A673 (cell line): ENCODE results near the gene UBXN11. TPM values are rescaled to one million over a fixed set of nuclear protein-coding genes. Genes with fewer than 3 reads are reported as not detected.

ENCODE experiments used
- BruUV-seq: library from RNA; stranded (reverse); fragments of 400-500 nt; replicated peaks from 2 replicates; lab custom pipeline; 2021; lab: Mats Ljungman, UMichigan
- CTCF ChIA-PET: fragments of 300-600 bp; sonication (Branson Sonifier 250); formaldehyde crosslinking; loops from one replicate; lab custom pipeline; 2022; ENCODE audit warnings: antibody characterized with exemption; lab: Charles Lee
- POLR2A ChIA-PET: fragments of 300-600 bp; sonication (Branson Sonifier 250); formaldehyde crosslinking; loops from one replicate; lab custom pipeline; 2022; ENCODE audit warnings: antibody characterized with exemption; ENCODE audit not compliant: low non-redundant PET; lab: Charles Lee
- DNase-seq: peaks from one replicate; pipeline ENCODE4 v3.0.0-alpha.2; 2015; ENCODE audit warnings: low spot score
- H3K27ac ChIP-seq: fragments of 200-600 bp; sonication (generic); 2 replicates; pipeline ENCODE4 v1.5.1; 2016; ENCODE audit warnings: mixed run types, low read depth, mild to moderate bottlenecking, mixed read lengths, antibody characterized with exemption, low read length; ENCODE audit not compliant: poor library complexity, severe bottlenecking
- H3K27me3 ChIP-seq: fragments of 200-600 bp; sonication (generic); replicated peaks from 2 replicates; pipeline ENCODE4 v1.6.1; 2017; ENCODE audit warnings: mixed run types, low read depth, mild to moderate bottlenecking, mixed read lengths, antibody characterized with exemption, low read length; ENCODE audit not compliant: insufficient read depth, poor library complexity
- H3K36me3 ChIP-seq: fragments of 200-600 bp; sonication (generic); 2 replicates; pipeline ENCODE4 v1.6.1; 2016; ENCODE audit warnings: mixed run types, mild to moderate bottlenecking, mixed read lengths, antibody characterized with exemption, low read length; ENCODE audit not compliant: insufficient read depth, poor library complexity, severe bottlenecking
- H3K4me1 ChIP-seq: fragments of 200-600 bp; sonication (generic); 2 replicates; pipeline ENCODE4 v1.6.1; 2017; ENCODE audit warnings: mixed run types, mild to moderate bottlenecking, mixed read lengths, antibody characterized with exemption, low read length; ENCODE audit not compliant: insufficient read depth, poor library complexity, severe bottlenecking
- H3K4me3 ChIP-seq: fragments of 200-600 bp; sonication (generic); 2 replicates; pipeline ENCODE4 v1.5.1; 2016; ENCODE audit warnings: low read depth, mixed run types, mild to moderate bottlenecking, mixed read lengths, low read length; ENCODE audit not compliant: poor library complexity, severe bottlenecking
- H3K9me3 ChIP-seq: fragments of 200-600 bp; sonication (generic); 2 replicates; pipeline ENCODE4 v1.6.1; 2016; ENCODE audit warnings: mixed run types, low read depth, mild to moderate bottlenecking, mixed read lengths, antibody characterized with exemption, low read length; ENCODE audit not compliant: poor library complexity, severe bottlenecking
- EZH2 ChIP-seq: fragments of 200-600 bp; sonication (generic); IDR thresholded peaks from 2 replicates; pipeline ENCODE4 v1.6.1; 2017; ENCODE audit warnings: borderline replicate concordance, low read depth, mild to moderate bottlenecking, mixed read lengths, antibody characterized with exemption, low read length; ENCODE audit not compliant: poor library complexity, severe bottlenecking
- intact Hi-C: fragments of 100-400 bp; cut with micrococcal nuclease; formaldehyde crosslinking; loops from one replicate; pipeline ENCODE4 v1.10.0; 2022; ENCODE audit not compliant: unreplicated experiment
- total RNA-seq: library from RNA; stranded (reverse); gene quantifications from 2 replicates; pipeline ENCODE4 v1.2.3, GENCODE V29; 2021
- TF ChIP-seq, protein P1 (sequence below): fragments of 300-800, 200-600 bp; sonication (generic); conservative IDR thresholded peaks from 2 replicates; pipeline ENCODE4 v1.5.1; 2017; ENCODE audit warnings: low read depth, mild to moderate bottlenecking, antibody characterized with exemption, low read length, moderate library complexity, mixed read lengths

The UBXN11 gene
- total RNA-seq, 1 experiment from 2014 or later: 22.1 TPM

DNA sequence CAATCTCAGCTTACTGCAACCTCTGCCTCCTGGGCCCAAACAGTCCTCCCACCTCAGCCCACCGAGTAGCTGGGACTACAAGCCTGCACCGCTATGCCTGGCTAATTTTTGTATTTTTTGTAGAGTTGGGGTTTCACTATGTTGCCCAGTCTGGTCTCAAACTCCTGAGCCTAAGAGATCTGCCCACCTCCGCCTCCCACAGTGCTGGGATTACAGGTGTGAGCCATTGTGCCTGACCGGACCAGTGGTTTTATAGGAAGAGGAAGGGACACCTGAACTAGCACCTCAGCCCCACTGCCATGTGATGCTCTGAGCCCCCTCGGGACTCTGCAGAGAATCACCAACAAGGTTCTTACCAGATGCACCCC lies 43.4 kb upstream of the UBXN11 start:
- CTCF ChIA-PET: interaction anchor here (0.6 kb wide), 1 partner anchor 20 kb away, joined by 5 read pairs; no protein-coding TSS in a partner anchor

DNA sequence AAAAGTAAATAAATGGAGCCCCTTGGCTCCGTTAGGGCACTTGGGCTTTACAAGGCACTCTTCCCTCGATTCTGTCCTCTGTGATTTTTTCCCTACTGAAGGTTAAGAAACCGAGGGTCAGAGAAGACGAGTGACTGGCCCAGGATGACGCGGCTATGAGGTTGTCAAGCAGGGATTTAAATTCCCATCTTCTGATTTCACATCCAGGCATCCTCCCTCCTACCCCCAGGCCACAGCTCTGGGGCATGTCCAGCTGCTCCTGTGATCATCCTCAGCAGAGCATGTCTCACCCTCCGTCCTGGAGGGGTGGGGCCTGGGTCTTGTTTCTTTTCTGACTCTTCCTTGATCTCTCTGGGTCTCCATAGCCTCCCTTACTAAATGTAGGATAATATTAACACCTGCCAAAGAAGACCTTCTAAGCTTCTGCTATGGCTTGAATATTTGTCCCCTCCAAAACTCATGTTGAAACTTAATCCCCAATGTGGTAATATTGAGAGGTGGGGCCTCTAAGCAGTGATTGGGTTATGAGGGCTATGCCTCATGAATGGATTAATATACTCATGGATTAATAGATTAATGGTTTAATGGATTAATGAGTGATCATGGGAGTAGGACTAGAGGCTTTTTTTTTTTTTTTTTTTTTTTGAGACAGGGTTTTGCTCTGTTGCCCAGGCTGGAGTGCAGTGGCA lies 42.9 kb upstream of the UBXN11 start:
- H3K36me3 ChIP-seq: no peaks in the 10 kb centered on the region
- ChIA-PET POLR2A (no interaction called here), CTCF (interaction anchor here (0.6 kb wide), 1 partner anchor 21 kb away, joined by 5 read pairs; no protein-coding TSS in a partner anchor)
- intact Hi-C loops: no loop called here
- H3K4me3 ChIP-seq: no peak overlapping the region
- no peak for DNase-seq
- no peaks in the 10 kb centered on the region for H3K27me3 ChIP-seq
- TF ChIP-seq, protein P1, sequence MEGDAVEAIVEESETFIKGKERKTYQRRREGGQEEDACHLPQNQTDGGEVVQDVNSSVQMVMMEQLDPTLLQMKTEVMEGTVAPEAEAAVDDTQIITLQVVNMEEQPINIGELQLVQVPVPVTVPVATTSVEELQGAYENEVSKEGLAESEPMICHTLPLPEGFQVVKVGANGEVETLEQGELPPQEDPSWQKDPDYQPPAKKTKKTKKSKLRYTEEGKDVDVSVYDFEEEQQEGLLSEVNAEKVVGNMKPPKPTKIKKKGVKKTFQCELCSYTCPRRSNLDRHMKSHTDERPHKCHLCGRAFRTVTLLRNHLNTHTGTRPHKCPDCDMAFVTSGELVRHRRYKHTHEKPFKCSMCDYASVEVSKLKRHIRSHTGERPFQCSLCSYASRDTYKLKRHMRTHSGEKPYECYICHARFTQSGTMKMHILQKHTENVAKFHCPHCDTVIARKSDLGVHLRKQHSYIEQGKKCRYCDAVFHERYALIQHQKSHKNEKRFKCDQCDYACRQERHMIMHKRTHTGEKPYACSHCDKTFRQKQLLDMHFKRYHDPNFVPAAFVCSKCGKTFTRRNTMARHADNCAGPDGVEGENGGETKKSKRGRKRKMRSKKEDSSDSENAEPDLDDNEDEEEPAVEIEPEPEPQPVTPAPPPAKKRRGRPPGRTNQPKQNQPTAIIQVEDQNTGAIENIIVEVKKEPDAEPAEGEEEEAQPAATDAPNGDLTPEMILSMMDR: no peak
- TF ChIP-seq EZH2: no peak
- H3K4me1 ChIP-seq: no peaks in the 10 kb centered on the region
- no peaks in the 10 kb centered on the region for H3K9me3 ChIP-seq
- H3K27ac ChIP-seq: no peak overlapping the region
- BruUV-seq: no TSS peak

More for the DNA sequence above, 43.4 kb upstream of the UBXN11 start:
- no peak for DNase-seq
- POLR2A ChIA-PET: no interaction called here
- intact Hi-C loops: no loop called here
- TF ChIP-seq EZH2: no peak
- TF ChIP-seq, protein P1: no peak
- Histone ChIP-seq H3K27ac (no peak overlapping the region), H3K36me3 (no peaks in the 10 kb centered on the region), H3K27me3 (no peaks in the 10 kb centered on the region), H3K4me3 (no peak overlapping the region), H3K9me3 (no peaks in the 10 kb centered on the region), H3K4me1 (no peaks in the 10 kb centered on the region)
- BruUV-seq: no TSS peak

DNA sequence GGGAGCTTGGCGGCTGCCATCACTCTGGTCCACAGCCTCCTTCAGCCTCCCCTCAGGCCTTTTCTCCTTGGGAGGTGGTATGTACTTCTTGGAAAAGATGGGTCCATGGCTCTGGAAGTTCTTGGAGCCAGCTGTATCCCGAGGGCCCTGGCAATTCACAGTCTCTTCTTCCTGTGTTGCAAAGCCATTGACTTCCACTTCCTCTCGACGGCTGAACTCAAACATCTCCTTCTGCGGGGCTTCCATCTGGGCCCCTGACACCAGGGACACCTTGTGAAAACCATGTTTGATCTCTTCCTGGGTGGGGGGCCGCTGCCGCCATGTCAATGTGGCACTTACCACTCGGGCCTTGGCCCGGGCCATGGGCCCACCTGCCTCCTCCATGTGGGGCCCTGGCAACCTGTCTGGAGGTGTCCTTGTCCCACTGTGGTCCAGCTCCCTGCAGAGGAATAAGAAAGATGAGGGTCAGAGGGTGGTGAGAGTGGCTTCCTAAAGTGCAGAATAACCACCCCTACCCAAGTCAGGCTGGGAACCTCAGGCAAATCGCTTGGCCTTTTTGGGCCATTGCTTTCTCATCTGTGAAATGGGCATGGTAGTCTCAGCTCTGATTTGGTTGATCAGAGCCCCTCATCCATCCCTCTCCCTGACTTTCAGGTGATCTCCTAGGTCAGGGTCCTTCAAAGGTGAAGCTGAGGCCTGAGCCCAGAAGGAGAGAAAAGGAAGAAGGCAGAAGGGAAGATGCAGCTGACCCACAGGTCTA lies 40.0 kb upstream of the UBXN11 start:
- H3K36me3 ChIP-seq: no peaks in the 10 kb centered on the region
- H3K4me1 ChIP-seq: no peaks in the 10 kb centered on the region
- no peaks in the 10 kb centered on the region for H3K9me3 ChIP-seq
- intact Hi-C loops: no loop called here
- TF ChIP-seq EZH2: no peak
- TF ChIP-seq, protein P1: no peak
- POLR2A ChIA-PET: no interaction called here
- H3K27ac ChIP-seq: no peak overlapping the region
- H3K27me3 ChIP-seq: no peaks in the 10 kb centered on the region
- no peak for DNase-seq
- no peak overlapping the region for H3K4me3 ChIP-seq
- BruUV-seq: no TSS peak
- CTCF ChIA-PET: interaction anchor here (0.7 kb wide), 1 partner anchor 62 kb away, joined by 6 read pairs; no protein-coding TSS in a partner anchor
